H1 (cell line): Measurements from ENCODE around the gene ATP5F1A. TPM values are rescaled to one million over a fixed set of nuclear protein-coding genes. Genes with fewer than 3 reads are reported as not detected.

Experiments used
- CTCF ChIA-PET: fragments of 300-600 bp; sonication (Branson Sonifier 250); formaldehyde crosslinking; loops from one replicate; lab custom pipeline; 2021; ENCODE audit not compliant: partially characterized antibody; lab: Charles Lee
- POLR2A ChIA-PET: fragments of 300-600 bp; sonication (Branson Sonifier 250); formaldehyde crosslinking; loops from one replicate; lab custom pipeline; 2021; ENCODE audit warnings: inconsistent platforms; ENCODE audit not compliant: partially characterized antibody; lab: Charles Lee
- DNase-seq, 2 experiments: peaks; one replicate each; pipeline versions ENCODE4 v3.0.0 to v3.0.0-alpha.2; 2010 to 2022; ENCODE audit warnings: low spot score in 2 of 2, low read depth in 1 of 2, mixed read lengths in 1 of 2
- FAIRE-seq: peaks from 2 replicates; lab custom pipeline; 2011; peaks lifted over from hg19 to GRCh38; lab: Jason Lieb, UNC
- H2AFZ ChIP-seq: 2 replicates; pipeline ENCODE4 v1.8.1; 2012; ENCODE audit warnings: low read length, inconsistent platforms
- H2AK5ac ChIP-seq: 2 replicates; pipeline ENCODE4 v1.6.1; 2013; ENCODE audit warnings: low read depth, low read length
- H2BK120ac ChIP-seq: replicated peaks from 2 replicates; pipeline ENCODE3; 2013; ENCODE audit warnings: low read depth, low read length, inconsistent platforms
- H2BK12ac ChIP-seq: 2 replicates; pipeline ENCODE4 v1.6.1; 2013; ENCODE audit warnings: low read depth, low read length
- H2BK15ac ChIP-seq: 2 replicates; pipeline ENCODE4 v1.6.1; 2013; ENCODE audit warnings: low read length
- H2BK20ac ChIP-seq: 2 replicates; pipeline ENCODE4 v1.6.1; 2013; ENCODE audit warnings: low read length
- H2BK5ac ChIP-seq: 2 replicates; pipeline ENCODE4 v1.6.1; 2013; ENCODE audit warnings: low read depth, low read length
- H3K14ac ChIP-seq: 2 replicates; pipeline ENCODE4 v1.6.1; 2013; ENCODE audit warnings: inconsistent platforms; ENCODE audit not compliant: insufficient read length
- H3K18ac ChIP-seq: 2 replicates; pipeline ENCODE4 v1.6.1; 2013; ENCODE audit warnings: low read length; ENCODE audit errors: extremely low read depth
- H3K23ac ChIP-seq: 2 replicates; pipeline ENCODE4 v1.6.1; 2013; ENCODE audit warnings: inconsistent platforms; ENCODE audit not compliant: insufficient read length
- H3K23me2 ChIP-seq: 2 replicates; pipeline ENCODE4 v1.6.1; 2013; ENCODE audit warnings: low read depth, low read length
- H3K27ac ChIP-seq: 2 replicates; pipeline ENCODE4 v1.6.1; 2011; ENCODE audit warnings: low read depth, low read length, inconsistent platforms
- H3K27me3 ChIP-seq, 4 experiments: replicated peaks in 1 of 4; 1 replicate in 1 of 4; 2 replicates in 3 of 4; pipeline versions ENCODE4 v1.6.1 to v1.8.1; 2011 to 2013; ENCODE audit warnings: low read length in 3 of 4, mild to moderate bottlenecking in 3 of 4, inconsistent platforms in 2 of 4, mixed read lengths in 2 of 4, moderate library complexity in 1 of 4; ENCODE audit not compliant: control insufficient read depth in 3 of 4, insufficient read depth in 3 of 4; ENCODE audit errors: extremely low read depth in 1 of 4
- H3K36me3 ChIP-seq, 4 experiments: 2 replicates each; pipeline versions ENCODE4 v1.6.1 to v1.8.1; 2011 to 2013; ENCODE audit warnings: mild to moderate bottlenecking in 4 of 4, low read length in 3 of 4, moderate library complexity in 2 of 4, control low read depth in 1 of 4, inconsistent platforms in 1 of 4; ENCODE audit not compliant: insufficient read depth in 4 of 4, control insufficient read depth in 2 of 4
- H3K4ac ChIP-seq: replicated peaks from 2 replicates; pipeline ENCODE3; 2013; ENCODE audit warnings: low read length, low read depth, mixed read lengths, inconsistent platforms; ENCODE audit not compliant: insufficient read length
- H3K4me1 ChIP-seq, 4 experiments: replicated peaks in 1 of 4; 1 replicate in 1 of 4; 2 replicates in 3 of 4; pipeline versions ENCODE4 v1.6.1 to v1.8.1; 2011 to 2013; ENCODE audit warnings: low read length in 3 of 4, inconsistent platforms in 2 of 4, mixed read lengths in 1 of 4; ENCODE audit not compliant: insufficient read depth in 4 of 4, control insufficient read depth in 3 of 4
- H3K4me2 ChIP-seq, 2 experiments: 2 replicates each; pipeline versions ENCODE4 v1.6.1 to v1.8.1; 2011 to 2013; ENCODE audit warnings: low read depth in 2 of 2, low read length in 2 of 2, control low read depth in 1 of 2, inconsistent platforms in 1 of 2, mild to moderate bottlenecking in 1 of 2; ENCODE audit not compliant: insufficient read depth in 1 of 2
- H3K4me3 ChIP-seq, 4 experiments: fragments of 200-600, 300-600 bp in 1 of 4; sonication (generic), shearing (Covaris generic), sonication (Bioruptor Twin) in 1 of 4; 2 replicates each; pipeline versions ENCODE4 v1.5.1 to v1.8.1; 2011 to 2016; ENCODE audit warnings: low read length in 4 of 4, low read depth in 3 of 4, control low read depth in 2 of 4, inconsistent platforms in 2 of 4, mild to moderate bottlenecking in 2 of 4, mixed read lengths in 1 of 4, moderate library complexity in 1 of 4; ENCODE audit not compliant: insufficient read depth in 2 of 4; ENCODE audit errors: extremely low read depth in 1 of 4
- H3K56ac ChIP-seq: replicated peaks from 2 replicates; pipeline ENCODE3; 2013; ENCODE audit warnings: low read depth, mild to moderate bottlenecking, mixed read lengths, low read length, inconsistent platforms; ENCODE audit not compliant: insufficient read length
- H3K79me1 ChIP-seq: 2 replicates; pipeline ENCODE4 v1.6.1; 2013; ENCODE audit warnings: low read depth, low read length, control low read depth
- H3K79me2 ChIP-seq, 2 experiments: 2 replicates each; pipeline versions ENCODE4 v1.6.1 to v1.8.1; 2012 to 2013; ENCODE audit warnings: low read length in 2 of 2, mild to moderate bottlenecking in 2 of 2, inconsistent platforms in 1 of 2; ENCODE audit not compliant: insufficient read depth in 2 of 2, control insufficient read depth in 1 of 2
- H3K9ac ChIP-seq, 4 experiments: replicated peaks in 1 of 4; 1 replicate in 1 of 4; 2 replicates in 3 of 4; pipeline versions ENCODE4 v1.6.1 to v1.8.1; 2011 to 2013; ENCODE audit warnings: low read depth in 3 of 4, low read length in 3 of 4, control low read depth in 2 of 4, mild to moderate bottlenecking in 2 of 4, moderate library complexity in 2 of 4, inconsistent platforms in 1 of 4; ENCODE audit errors: extremely low read depth in 1 of 4
- H3K9me3 ChIP-seq, 2 experiments: 2 replicates each; pipeline versions ENCODE4 v1.6.1 to v1.8.1; 2012 to 2013; ENCODE audit warnings: mild to moderate bottlenecking in 2 of 2, moderate library complexity in 2 of 2, control low read depth in 1 of 2, inconsistent platforms in 1 of 2, low read depth in 1 of 2, low read length in 1 of 2, mixed read lengths in 1 of 2; ENCODE audit not compliant: insufficient read depth in 2 of 2
- H4K20me1 ChIP-seq, 2 experiments: replicated peaks in 1 of 2; 2 replicates each; pipeline versions ENCODE3 to v1.8.1; 2011 to 2013; ENCODE audit warnings: inconsistent platforms in 2 of 2, low read length in 2 of 2, mild to moderate bottlenecking in 1 of 2; ENCODE audit not compliant: insufficient read depth in 2 of 2, control insufficient read depth in 1 of 2
- H4K5ac ChIP-seq: 2 replicates; pipeline ENCODE4 v1.6.1; 2013; ENCODE audit warnings: low read length, low read depth, mixed read lengths, inconsistent platforms; ENCODE audit not compliant: insufficient read length
- H4K8ac ChIP-seq: 2 replicates; pipeline ENCODE4 v1.8.0; 2013; ENCODE audit warnings: mild to moderate bottlenecking, moderate library complexity, low read length, inconsistent platforms; ENCODE audit not compliant: insufficient read depth; ENCODE audit errors: extremely low read depth
- H4K91ac ChIP-seq: replicated peaks from 2 replicates; pipeline ENCODE3; 2013; ENCODE audit warnings: low read length, mixed read lengths, inconsistent platforms; ENCODE audit not compliant: insufficient read length
- SP2 ChIP-seq: IDR thresholded peaks from 2 replicates; pipeline ENCODE4 v1.6.1; 2012; ENCODE audit warnings: mild to moderate bottlenecking, low read length, inconsistent platforms
- TCF12 ChIP-seq: IDR thresholded peaks from 2 replicates; pipeline ENCODE4 v1.6.1; 2011; ENCODE audit warnings: low read depth, mild to moderate bottlenecking, low read length
- WGBS, 2 experiments: shearing (Covaris generic) in 1 of 2; methylation state at CpG; one replicate each; pipeline versions ENCODE4 v1.1.6 to v1.1.7; 2013 to 2015; ENCODE audit warnings: low lambda C conversion rate in 2 of 2, mixed read lengths in 2 of 2, inconsistent platforms in 1 of 2, low coverage in 1 of 2, missing lambda C conversion rate in 1 of 2; ENCODE audit not compliant: insufficient replicate concordance in 2 of 2, insufficient coverage in 1 of 2, insufficient read length in 1 of 2; ENCODE audit errors: extremely low coverage in 1 of 2, missing lambda C conversion rate in 1 of 2; 5-methylcytosine and 5-hydroxymethylcytosine counted together
- polyA plus RNA-seq, 7 experiments: library from polyadenylated mRNA; depleted of rRNA in 3 of 7; stranded (reverse) in 5 of 7; unstranded in 2 of 7; fragments of >200 nt in 5 of 7; fragments of 200-250 nt in 2 of 7; gene quantifications; 1 replicate in 5 of 7; 2 replicates in 1 of 7; 4 replicates in 1 of 7; pipeline versions ENCODE4 v1.2.1 to v1.2.3, GENCODE V29; 2011 to 2013; ENCODE audit warnings: missing spikeins in 2 of 7, mixed read lengths in 2 of 7
- small RNA-seq: library from polyadenylated mRNA; stranded (forward); fragments of <200 nt; extraction: miRNeasy Mini kit (QIAGEN cat#:217004); gene quantifications from one replicate; pipeline ENCODE3, GENCODE V24; 2013; ENCODE audit not compliant: insufficient read depth
- total RNA-seq: library from RNA; stranded (reverse); fragmentation: NEBNext Ultra II Directional; extraction: Animal tissue kit (Norgen Biotek cat#: 25700); gene quantifications from 2 replicates; pipeline ENCODE4 v1.2.1, GENCODE V29; 2021

The ATP5F1A gene
- total and polyA plus RNA-seq, 2 of the 8 experiments (the other 6 are each of a cell fraction or from before 2014, with no cell fraction given): 685 to 970 TPM

GRCh38 chr18:46031741-46032140, 66.4 kb downstream of the ATP5F1A start:
- H2BK5ac ChIP-seq: no peak overlapping the region
- peaks cover 15 to 21% (median 17%) of the 10 kb centered on the region in 4 experiments for H3K27me3 ChIP-seq
- H3K79me2 ChIP-seq: no peaks in the 10 kb centered on the region
- H2BK120ac ChIP-seq: no peak overlapping the region
- no peak overlapping the region for H3K56ac ChIP-seq
- no peak overlapping the region for H3K9ac ChIP-seq
- no peak overlapping the region for H4K8ac ChIP-seq
- no peak overlapping the region for H3K23ac ChIP-seq
- H3K4me1 ChIP-seq: no peaks in the 10 kb centered on the region; a peak in 1 of 7 replicates
- no peak overlapping the region for H3K27ac ChIP-seq
- no peak overlapping the region for H2BK12ac ChIP-seq
- WGBS, 2 experiments: 92% methylated on average over 4 of the region's 4 CpGs; no CpG with 5 or more reads in 1 of the 2 experiments
- DNase-seq: no peak
- FAIRE-seq: no peak
- H3K18ac ChIP-seq: no peak overlapping the region
- H3K14ac ChIP-seq: no peak overlapping the region
- peaks cover 6% of the 10 kb centered on the region; the same call in 1 of the 2 replicates for H3K23me2 ChIP-seq
- H4K91ac ChIP-seq: no peak overlapping the region
- no peak overlapping the region for H3K4me2 ChIP-seq
- no peak overlapping the region for H3K4ac ChIP-seq
- H2BK15ac ChIP-seq: no peak overlapping the region
- peaks cover 3 to 4% of the 10 kb centered on the region in 2 experiments; a peak in 2 of 4 replicates for H3K9me3 ChIP-seq
- no peak overlapping the region for H2AFZ ChIP-seq
- no peaks in the 10 kb centered on the region for H4K20me1 ChIP-seq
- POLR2A ChIA-PET: no interaction called here
- no peak overlapping the region for H4K5ac ChIP-seq
- no peak for TF ChIP-seq TCF12
- no peak for TF ChIP-seq SP2
- H2BK20ac ChIP-seq: no peak overlapping the region
- CTCF ChIA-PET: interaction anchor here (1.2 kb wide), 1 partner anchor 41 kb away, joined by 3 read pairs; no protein-coding TSS in a partner anchor
- H3K36me3 ChIP-seq: no peaks in the 10 kb centered on the region
- H3K4me3 ChIP-seq: no peak overlapping the region
- no peaks in the 10 kb centered on the region for H3K79me1 ChIP-seq
- no peak overlapping the region for H2AK5ac ChIP-seq

Small RNA genes lying within 50 kb of the gene (small RNA-seq; reads per million reads assigned to genes)
- gene RNU6-1278P (not detected), gene RNY4P37 (not detected)

Other genes with a start within 250 kb of the ATP5F1A start
- 18.3 and 18.6 TPM in 2 replicates for gene EPG5, start 131.0 kb downstream of the ATP5F1A start, total RNA-seq
- gene EPG5, start 131.0 kb downstream of the ATP5F1A start, polyA plus RNA-seq (2011; rRNA removed): 11.6 and 14.1 TPM in 2 replicates
- gene PSTPIP2, start 26.0 kb downstream of the ATP5F1A start, total RNA-seq: 2.4 and 2.7 TPM in 2 replicates
- gene PSTPIP2, start 26.0 kb downstream of the ATP5F1A start, polyA plus RNA-seq (2011; rRNA removed): 0.93 and 1.8 TPM in 2 replicates
- 91.7 and 104 TPM in 2 replicates for gene HAUS1, start 6.1 kb upstream of the ATP5F1A start, total RNA-seq
- 44.2 and 104 TPM in 2 replicates for gene HAUS1, start 6.1 kb upstream of the ATP5F1A start, polyA plus RNA-seq (2011; rRNA removed)